ENCODE results near the gene ANKRD34A. TPM values are rescaled to one million over a fixed set of nuclear protein-coding genes. Genes with fewer than 3 reads are reported as not detected.

The ANKRD34A gene
- total and polyA plus RNA-seq, 9 donors: 0.22 to 1.7 (median 1.1) TPM

GRCh38 chr1:145982010-145982723, 17.8 kb upstream of the ANKRD34A start:
- Histone ChIP-seq H3K9me3 (replicated peaks; ENCODE audit: control insufficient read depth, low read depth, low read length) (no peaks in the 10 kb centered on the region), H3K4me3 (ENCODE audit: low read length) (no peak overlapping the region), H3K27me3 (ENCODE audit: control insufficient read depth, insufficient read depth, low read length) (no peaks in the 10 kb centered on the region), H3K4me1 (ENCODE audit: control insufficient read depth, insufficient read depth, low read length) (peaks cover 85% of the 10 kb centered on the region), H3K36me3 (ENCODE audit: control insufficient read depth, insufficient read depth, low read length) (peaks cover 3% of the 10 kb centered on the region), H3K27ac (ENCODE audit: low read length) (peak overlapping the region; percentile 91)
- 78% methylated on average over 3 of the region's 6 CpGs for WGBS (ENCODE audit: insufficient coverage)
- peak; percentile 53 for DNase-seq

DNA sequence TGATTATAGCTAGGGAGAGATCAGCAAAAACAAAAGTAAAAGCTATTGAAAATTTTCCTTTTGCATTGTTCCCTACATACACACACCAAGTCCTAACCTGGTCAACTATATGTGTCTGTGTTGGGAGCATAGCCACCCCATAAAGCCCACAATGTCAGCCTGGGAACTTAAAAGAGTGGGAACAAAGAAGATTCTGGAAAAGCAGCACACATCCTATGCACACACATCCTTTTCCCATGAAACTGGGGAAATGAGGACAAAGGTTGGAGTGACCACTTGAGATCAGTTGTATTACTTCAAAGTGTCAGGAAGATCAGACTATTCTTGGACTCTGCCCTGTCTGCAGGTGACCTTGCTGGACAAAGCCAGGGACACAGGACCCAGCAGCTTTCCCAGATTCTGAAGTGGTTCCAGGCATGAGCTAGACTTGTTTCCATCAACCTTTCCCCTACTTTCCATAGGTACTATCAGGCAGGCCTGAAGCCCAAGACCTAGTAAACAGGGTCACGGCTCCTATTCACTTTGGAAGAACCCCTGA, 16.2 kb upstream of the ANKRD34A start:
- peak; percentile 42 for DNase-seq
- Histone ChIP-seq H3K4me3 (ENCODE audit: low read length) (no peak overlapping the region), H3K36me3 (ENCODE audit: control insufficient read depth, insufficient read depth, low read length) (peaks cover 5% of the 10 kb centered on the region), H3K27ac (ENCODE audit: low read length) (peak overlapping the region; percentile 100), H3K27me3 (ENCODE audit: control insufficient read depth, insufficient read depth, low read length) (no peaks in the 10 kb centered on the region), H3K9me3 (replicated peaks; ENCODE audit: control insufficient read depth, low read depth, low read length) (no peaks in the 10 kb centered on the region), H3K4me1 (ENCODE audit: control insufficient read depth, insufficient read depth, low read length) (peaks cover 78% of the 10 kb centered on the region)
- WGBS (ENCODE audit: insufficient coverage): no CpG with 5 or more reads among the region's 1 CpG

DNA sequence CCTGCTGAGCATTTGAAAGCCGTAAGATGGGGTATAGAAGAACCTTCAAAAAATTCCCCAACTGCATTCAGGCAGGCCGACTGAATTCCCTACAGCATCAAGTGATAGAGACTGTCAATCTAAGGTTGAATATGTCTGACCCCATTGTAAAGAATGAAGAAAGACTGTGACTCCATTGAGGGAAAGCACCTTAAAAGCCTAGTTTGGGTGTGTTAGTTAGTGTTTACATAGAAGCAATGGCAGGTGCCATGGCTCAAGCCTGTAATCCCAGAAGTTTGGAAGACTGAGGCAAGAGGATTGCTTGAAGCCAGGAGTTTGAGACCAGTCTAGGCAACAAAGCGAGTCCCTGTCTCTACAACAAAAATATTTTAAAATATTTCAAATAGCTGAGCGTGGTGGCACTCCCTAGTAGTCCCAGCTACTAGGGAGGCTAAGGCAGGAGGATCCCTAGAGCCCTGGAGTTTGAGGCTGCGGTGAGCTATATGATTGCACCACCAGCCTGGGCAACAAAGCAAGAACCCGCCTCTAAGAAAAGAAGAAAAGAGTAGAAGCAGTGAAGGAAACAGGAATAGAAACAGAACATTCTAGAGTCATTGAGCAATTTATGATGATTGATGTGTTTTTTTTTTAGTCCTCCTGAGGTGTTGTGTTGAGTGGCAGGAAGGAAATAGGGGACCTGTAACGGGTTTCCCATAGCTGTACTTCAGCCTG, 15.5 kb upstream of the ANKRD34A start:
- Histone ChIP-seq H3K27me3 (ENCODE audit: control insufficient read depth, insufficient read depth, low read length) (no peaks in the 10 kb centered on the region), H3K27ac (ENCODE audit: low read length) (peak overlapping the region; percentile 100), H3K4me3 (ENCODE audit: low read length) (no peak overlapping the region), H3K4me1 (ENCODE audit: control insufficient read depth, insufficient read depth, low read length) (peaks cover 74% of the 10 kb centered on the region), H3K36me3 (ENCODE audit: control insufficient read depth, insufficient read depth, low read length) (peaks cover 5% of the 10 kb centered on the region), H3K9me3 (replicated peaks; ENCODE audit: control insufficient read depth, low read depth, low read length) (no peaks in the 10 kb centered on the region)
- 33% methylated on average over 1 of the region's 7 CpGs for WGBS (ENCODE audit: insufficient coverage)
- DNase-seq: no peak

DNA sequence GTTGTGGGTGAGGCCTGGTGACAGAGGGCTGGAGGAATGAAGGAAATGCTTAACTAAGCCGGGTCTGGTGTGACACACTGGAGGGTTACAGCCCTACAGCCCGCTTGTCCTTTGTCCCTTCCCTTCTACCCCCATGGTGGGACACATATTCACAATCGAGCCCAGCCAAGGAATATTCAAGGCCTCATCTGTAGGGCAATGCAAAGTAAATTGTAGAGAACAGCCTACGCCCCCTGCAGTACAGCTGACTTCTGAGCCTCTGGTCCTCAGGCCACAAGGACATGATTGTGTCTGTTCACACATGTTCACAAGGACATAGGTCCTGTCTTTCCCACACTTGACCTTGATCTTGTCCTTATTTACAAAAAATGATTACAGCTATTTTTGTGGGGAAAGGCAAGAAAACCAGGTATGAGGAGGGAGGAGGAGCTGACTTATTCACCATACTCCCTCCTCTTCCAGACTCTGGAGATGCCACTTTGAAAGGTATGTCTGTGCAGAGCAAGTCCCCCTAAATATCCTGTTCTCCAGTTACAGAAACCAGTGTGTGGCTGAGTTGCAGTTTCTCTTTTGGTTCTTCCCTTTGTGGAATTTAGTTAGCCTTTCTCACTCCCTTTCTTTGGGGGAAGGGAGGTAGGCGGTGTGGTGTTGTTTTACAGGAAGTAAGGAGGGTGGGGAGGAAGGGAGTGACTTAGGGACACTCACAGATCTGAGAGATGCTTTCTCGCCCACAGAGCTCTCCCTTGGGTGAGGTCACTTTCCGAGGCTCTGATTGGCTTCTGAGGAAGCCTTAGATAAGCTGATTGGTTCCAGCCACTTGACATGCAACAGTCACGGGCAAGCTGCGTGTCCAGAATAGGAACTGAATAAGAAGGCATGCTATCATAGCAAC, 14.7 kb upstream of the ANKRD34A start:
- peaks cover 70% of the 10 kb centered on the region for H3K4me1 ChIP-seq (ENCODE audit: control insufficient read depth, insufficient read depth, low read length)
- no peaks in the 10 kb centered on the region for H3K27me3 ChIP-seq (ENCODE audit: control insufficient read depth, insufficient read depth, low read length)
- H3K36me3 ChIP-seq (ENCODE audit: control insufficient read depth, insufficient read depth, low read length): peaks cover 5% of the 10 kb centered on the region
- H3K27ac ChIP-seq (ENCODE audit: low read length): peak overlapping the region; percentile 100
- H3K4me3 ChIP-seq (ENCODE audit: low read length): peak overlapping the region; percentile 21
- peak; percentile 100 for DNase-seq
- WGBS (ENCODE audit: insufficient coverage): 0% methylated on average over 4 of the region's 9 CpGs
- no peaks in the 10 kb centered on the region for H3K9me3 ChIP-seq (replicated peaks; ENCODE audit: control insufficient read depth, low read depth, low read length)

GRCh38 chr1:145978471-145978853, 14.1 kb upstream of the ANKRD34A start:
- no peak overlapping the region for H3K4me3 ChIP-seq (ENCODE audit: low read length)

GRCh38 chr1:145977486-145978470, 13.4 kb upstream of the ANKRD34A start:
- Histone ChIP-seq H3K4me1 (ENCODE audit: control insufficient read depth, insufficient read depth, low read length) (peaks cover 58% of the 10 kb centered on the region), H3K27ac (ENCODE audit: low read length) (peak overlapping the region; percentile 100), H3K36me3 (ENCODE audit: control insufficient read depth, insufficient read depth, low read length) (peaks cover 5% of the 10 kb centered on the region), H3K9me3 (replicated peaks; ENCODE audit: control insufficient read depth, low read depth, low read length) (no peaks in the 10 kb centered on the region), H3K4me3 (ENCODE audit: low read length) (no peak overlapping the region), H3K27me3 (ENCODE audit: control insufficient read depth, insufficient read depth, low read length) (no peaks in the 10 kb centered on the region)
- no CpG with 5 or more reads among the region's 9 CpGs for WGBS (ENCODE audit: insufficient coverage)
- peak; percentile 93 for DNase-seq

More at GRCh38 chr1:145978471-145978853, 14.1 kb upstream of the ANKRD34A start:
- Histone ChIP-seq H3K9me3 (replicated peaks; ENCODE audit: control insufficient read depth, low read depth, low read length) (no peaks in the 10 kb centered on the region), H3K4me1 (ENCODE audit: control insufficient read depth, insufficient read depth, low read length) (peaks cover 65% of the 10 kb centered on the region), H3K27ac (ENCODE audit: low read length) (peak overlapping the region; percentile 100), H3K36me3 (ENCODE audit: control insufficient read depth, insufficient read depth, low read length) (peaks cover 5% of the 10 kb centered on the region), H3K27me3 (ENCODE audit: control insufficient read depth, insufficient read depth, low read length) (no peaks in the 10 kb centered on the region)
- DNase-seq: no peak

DNA sequence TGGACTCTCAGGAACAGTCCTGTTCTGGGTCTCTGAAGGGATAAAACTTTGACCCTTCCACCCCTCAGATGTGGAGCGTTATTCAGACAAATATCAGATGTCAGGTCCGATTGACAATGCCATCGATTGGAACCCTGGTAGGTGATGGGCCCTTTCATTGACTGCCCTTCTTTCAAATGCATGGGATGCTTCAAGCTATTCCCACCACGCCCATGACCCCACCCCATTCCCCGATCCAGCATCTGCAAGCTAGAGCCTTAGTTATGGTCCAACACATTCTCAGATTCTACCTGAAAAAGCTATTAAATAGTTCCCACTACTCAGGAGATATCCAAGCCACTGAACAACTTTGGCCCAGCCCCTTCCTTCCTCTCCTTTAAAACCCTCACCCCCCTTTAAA, 12.6 kb upstream of the ANKRD34A start:
- no peak for DNase-seq
- Histone ChIP-seq H3K9me3 (replicated peaks; ENCODE audit: control insufficient read depth, low read depth, low read length) (no peaks in the 10 kb centered on the region), H3K4me1 (ENCODE audit: control insufficient read depth, insufficient read depth, low read length) (peaks cover 51% of the 10 kb centered on the region), H3K4me3 (ENCODE audit: low read length) (no peak overlapping the region), H3K27ac (ENCODE audit: low read length) (no peak overlapping the region), H3K27me3 (ENCODE audit: control insufficient read depth, insufficient read depth, low read length) (no peaks in the 10 kb centered on the region), H3K36me3 (ENCODE audit: control insufficient read depth, insufficient read depth, low read length) (peaks cover 5% of the 10 kb centered on the region)
- 70% methylated on average over 5 of the region's 5 CpGs for WGBS (ENCODE audit: insufficient coverage)

DNA sequence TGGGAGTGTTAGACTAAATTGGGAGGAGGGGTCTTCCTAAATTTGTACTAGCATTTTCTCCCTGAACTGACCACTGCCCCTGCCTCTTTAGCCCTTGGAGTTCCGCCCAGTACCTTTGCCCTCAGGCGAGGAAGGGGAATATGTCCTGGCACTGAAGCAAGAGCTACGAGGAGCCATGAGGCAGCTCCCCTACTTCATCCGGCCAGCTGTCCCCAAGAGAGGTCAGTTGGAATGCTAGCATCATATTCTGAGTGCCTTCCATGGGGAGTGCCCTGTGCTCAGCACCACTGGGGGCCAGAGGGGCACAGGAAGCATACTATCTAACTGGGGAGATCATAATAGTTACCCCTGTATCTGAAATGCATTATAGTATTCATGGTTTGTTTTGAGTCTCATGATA, 10.8 kb upstream of the ANKRD34A start:
- Histone ChIP-seq H3K27ac (ENCODE audit: low read length) (peak overlapping the region; percentile 65), H3K9me3 (replicated peaks; ENCODE audit: control insufficient read depth, low read depth, low read length) (no peaks in the 10 kb centered on the region), H3K36me3 (ENCODE audit: control insufficient read depth, insufficient read depth, low read length) (peaks cover 5% of the 10 kb centered on the region), H3K4me1 (ENCODE audit: control insufficient read depth, insufficient read depth, low read length) (peaks cover 35% of the 10 kb centered on the region), H3K27me3 (ENCODE audit: control insufficient read depth, insufficient read depth, low read length) (no peaks in the 10 kb centered on the region), H3K4me3 (ENCODE audit: low read length) (no peak overlapping the region)
- peak; percentile 39 for DNase-seq
- 20% methylated on average over 1 of the region's 4 CpGs for WGBS (ENCODE audit: insufficient coverage)

GRCh38 chr1:145974721-145975120, 10.3 kb upstream of the ANKRD34A start:
- H3K4me1 ChIP-seq (ENCODE audit: control insufficient read depth, insufficient read depth, low read length): peaks cover 30% of the 10 kb centered on the region
- DNase-seq: no peak
- WGBS (ENCODE audit: insufficient coverage): 75% methylated on average over 2 of the region's 7 CpGs

More at GRCh38 chr1:145974721-145975120, 10.3 kb upstream of the ANKRD34A start:
- Histone ChIP-seq H3K27me3 (ENCODE audit: control insufficient read depth, insufficient read depth, low read length) (no peaks in the 10 kb centered on the region), H3K27ac (ENCODE audit: low read length) (peak overlapping the region; percentile 65), H3K36me3 (ENCODE audit: control insufficient read depth, insufficient read depth, low read length) (peaks cover 5% of the 10 kb centered on the region), H3K9me3 (replicated peaks; ENCODE audit: control insufficient read depth, low read depth, low read length) (no peaks in the 10 kb centered on the region), H3K4me3 (ENCODE audit: low read length) (no peak overlapping the region)
